Parathyroid adenoma (tissue), 2 donors: Measurements from ENCODE around the gene CASP8AP2.
"Not testable (repeated sequence)": the region's sequence is repeated elsewhere in the genome, so short reads cannot be mapped to it uniquely, and the experiment has no call there.

Source experiments
- H2AFZ ChIP-seq: fragments of 300-600 bp; sonication (generic); one replicate; pipeline ENCODE4 v1.7.0; 2017; ENCODE audit warnings: antibody characterized with exemption, mild to moderate bottlenecking
- H3K27ac ChIP-seq: fragments of 300-600 bp; sonication (generic); one replicate; pipeline ENCODE4 v1.7.0; 2017
- H3K27me3 ChIP-seq: fragments of 300-600 bp; sonication (generic); one replicate; pipeline ENCODE4 v1.7.0; 2017; ENCODE audit warnings: low read length; ENCODE audit not compliant: control insufficient read depth, insufficient read depth
- H3K36me3 ChIP-seq: fragments of 300-600 bp; sonication (generic); one replicate; pipeline ENCODE4 v1.7.0; 2017; ENCODE audit warnings: low read length; ENCODE audit not compliant: control insufficient read depth, insufficient read depth
- H3K4me1 ChIP-seq: fragments of 300-600 bp; sonication (generic); one replicate; pipeline ENCODE4 v1.7.0; 2017; ENCODE audit warnings: control low read depth
- H3K4me2 ChIP-seq: fragments of 300-600 bp; sonication (generic); one replicate; pipeline ENCODE4 v1.7.0; 2017; ENCODE audit warnings: low read length
- H3K4me3 ChIP-seq: fragments of 300-600 bp; sonication (generic); one replicate; pipeline ENCODE4 v1.7.0; 2017; ENCODE audit warnings: low read depth, low read length
- H3K79me2 ChIP-seq: fragments of 300-600 bp; sonication (generic); one replicate; pipeline ENCODE4 v1.7.0; 2017; ENCODE audit warnings: control low read depth
- H3K9ac ChIP-seq: fragments of 300-600 bp; sonication (generic); one replicate; pipeline ENCODE4 v1.7.0; 2017; ENCODE audit warnings: mild to moderate bottlenecking
- H3K9me3 ChIP-seq: fragments of 300-600 bp; sonication (generic); one replicate; pipeline ENCODE4 v1.7.0; 2017; ENCODE audit warnings: low read length; ENCODE audit not compliant: control insufficient read depth
- CTCF ChIP-seq: fragments of 300-600 bp; sonication (generic); IDR thresholded peaks from one replicate; pipeline ENCODE4 v1.7.0; 2017; ENCODE audit warnings: antibody characterized with exemption, mild to moderate bottlenecking
- donor health status: primary hyperparathyroidism.

The CASP8AP2 gene

GRCh38 chr6:89842228-89842627 is 12.5 kb downstream of the CASP8AP2 start:
- Histone ChIP-seq H3K79me2 (peaks cover 19% of the 10 kb centered on the region), H3K4me1 (no peaks in the 10 kb centered on the region), H3K27ac (no peak overlapping the region), H3K9me3 (no peaks in the 10 kb centered on the region), H3K9ac (no peak overlapping the region), H2AFZ (no peak overlapping the region), H3K36me3 (no peaks in the 10 kb centered on the region), H3K4me3 (no peak overlapping the region), H3K4me2 (no peak overlapping the region), H3K27me3 (no peaks in the 10 kb centered on the region)
- TF ChIP-seq CTCF: no peak

- Histone ChIP-seq H3K4me1 (no peaks in the 10 kb centered on the region), H3K79me2 (peaks cover 15% of the 10 kb centered on the region), H3K9me3 (no peaks in the 10 kb centered on the region), H3K27ac (no peak overlapping the region), H3K9ac (no peak overlapping the region), H3K4me3 (no peak overlapping the region), H3K36me3 (no peaks in the 10 kb centered on the region), H2AFZ (no peak overlapping the region), H3K27me3 (no peaks in the 10 kb centered on the region), H3K4me2 (no peak overlapping the region)
- TF ChIP-seq CTCF: no peak
Observed at GRCh38 chr6:89843070-89843469, 13.4 kb downstream of the CASP8AP2 start.

GRCh38 chr6:89847513-89847912 is 17.8 kb downstream of the CASP8AP2 start:
- not testable (repeated sequence) for H2AFZ ChIP-seq, H3K4me2 ChIP-seq, H3K4me1 ChIP-seq, H3K79me2 ChIP-seq, H3K36me3 ChIP-seq, H3K27ac ChIP-seq, H3K27me3 ChIP-seq, H3K9me3 ChIP-seq, H3K9ac ChIP-seq, H3K4me3 ChIP-seq

GRCh38 chr6:89853068-89853467 is 23.4 kb downstream of the CASP8AP2 start:
- no peak overlapping the region for H3K4me2 ChIP-seq
- H3K9ac ChIP-seq: no peak overlapping the region
- H3K36me3 ChIP-seq: no peaks in the 10 kb centered on the region
- H3K4me1 ChIP-seq: no peaks in the 10 kb centered on the region
- no peak for TF ChIP-seq CTCF
- H2AFZ ChIP-seq: no peak overlapping the region
- no peaks in the 10 kb centered on the region for H3K9me3 ChIP-seq
- no peak overlapping the region for H3K27ac ChIP-seq
- no peaks in the 10 kb centered on the region for H3K27me3 ChIP-seq
- peaks cover under 1% of the 10 kb centered on the region for H3K79me2 ChIP-seq
- no peak overlapping the region for H3K4me3 ChIP-seq

- H3K27me3 ChIP-seq: no peaks in the 10 kb centered on the region
- H3K36me3 ChIP-seq: no peaks in the 10 kb centered on the region
- H2AFZ ChIP-seq: no peak overlapping the region
- no peaks in the 10 kb centered on the region for H3K4me1 ChIP-seq
- H3K4me2 ChIP-seq: no peak overlapping the region
- no peak overlapping the region for H3K27ac ChIP-seq
- no peak overlapping the region for H3K9ac ChIP-seq
- H3K9me3 ChIP-seq: no peaks in the 10 kb centered on the region
- H3K4me3 ChIP-seq: no peak overlapping the region
- TF ChIP-seq CTCF: no peak
- no peaks in the 10 kb centered on the region for H3K79me2 ChIP-seq
Observed at GRCh38 chr6:89858041-89858440, 28.4 kb downstream of the CASP8AP2 start.
